A549 (cell line): ENCODE measurements around the gene HSPA8.
"Not testable (repeated sequence)": the region's sequence is repeated elsewhere in the genome, so short reads cannot be mapped to it uniquely, and the experiment has no call there.

Source experiments
- CBX8 ChIP-seq: fragments of 200-600 bp; sonication (generic); IDR thresholded peaks from 2 replicates; pipeline ENCODE4 v1.6.1; 2016
- CEBPB ChIP-seq, 2 experiments: fragments of >200 bp in 1 of 2; sonication (Bioruptor Twin) in 1 of 2; formaldehyde crosslinking in 1 of 2; IDR thresholded peaks; 2 replicates each; pipeline ENCODE4 v1.6.1; 2012 to 2016
- CTCF ChIP-seq: fragments of >200 bp; sonication (Bioruptor Twin); formaldehyde crosslinking; IDR thresholded peaks from 3 replicates; pipeline ENCODE4 v1.5.1; 2016
- JUN ChIP-seq, 2 experiments: fragments of >200 bp; sonication (Bioruptor Twin); formaldehyde crosslinking; IDR thresholded peaks; 2 replicates in 1 of 2; 3 replicates in 1 of 2; pipeline ENCODE4 v1.6.1; 2016 to 2017
- MAFK ChIP-seq: fragments of 450-650 bp; IDR thresholded peaks from 2 replicates; pipeline ENCODE4 v1.6.1; 2014; ENCODE audit not compliant: partially characterized antibody
- POLR2A ChIP-seq: IDR thresholded peaks from 2 replicates; pipeline ENCODE4 v1.6.1; 2012; ENCODE audit warnings: mild to moderate bottlenecking, low read length
- SREBF2 ChIP-seq: fragments of 450-650 bp; IDR thresholded peaks from 2 replicates; pipeline ENCODE4 v1.6.1; 2014; ENCODE audit warnings: mild to moderate bottlenecking, moderate library complexity

GRCh38 chr11:123088896-123089295, 27.0 kb upstream of the HSPA8 start:
- TF ChIP-seq CTCF; CEBPB (IDR thresholded peaks at IDR 0.05); CBX8; JUN (IDR thresholded peaks at IDR 0.05); SREBF2; MAFK; POLR2A: not testable (repeated sequence)
